ENCODE measurements around the gene LBHD2.

Gene LBHD2

DNA sequence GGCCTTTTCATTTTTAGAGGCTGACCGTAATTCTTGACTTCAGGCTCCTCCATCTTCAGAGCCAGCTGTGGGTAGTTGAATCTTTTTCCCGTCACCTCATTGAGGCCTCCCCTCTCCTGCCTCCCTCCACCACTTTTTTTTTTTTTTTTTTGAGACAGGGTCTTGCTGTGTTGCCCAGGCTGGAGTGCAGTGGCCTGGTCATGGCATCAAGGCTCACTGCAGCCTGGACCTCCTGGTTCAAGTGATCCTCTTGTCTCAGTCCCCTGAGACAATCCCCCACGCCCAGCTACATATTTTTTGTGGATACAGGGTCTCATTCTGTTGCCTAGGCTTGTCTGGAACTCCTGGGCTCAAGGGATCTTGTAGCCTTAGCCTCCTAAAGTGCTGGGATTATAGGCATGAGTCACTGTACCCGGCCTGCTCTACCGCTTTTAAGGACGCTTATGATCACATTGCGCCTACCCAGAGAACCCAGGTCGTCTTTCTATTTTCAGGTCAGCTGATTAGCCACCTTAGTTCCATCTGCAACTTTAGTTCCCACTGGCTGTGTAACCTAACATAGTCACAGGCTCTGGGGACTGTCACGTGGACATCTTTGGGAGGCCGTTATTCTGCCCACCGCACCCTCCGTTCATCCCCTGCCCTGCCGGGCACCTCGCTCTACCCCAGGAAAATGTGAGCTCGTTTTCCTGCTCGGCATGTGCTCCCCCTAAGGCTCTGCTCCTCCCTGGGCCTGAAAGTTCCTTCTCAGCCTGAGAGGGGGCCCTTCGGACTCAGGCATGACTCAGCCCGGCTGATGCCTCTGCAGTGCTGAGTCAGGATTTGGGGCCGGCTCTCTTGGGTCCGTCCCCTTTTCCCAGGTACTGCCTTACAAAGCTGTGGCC lies 52.6 kb downstream of the LBHD2 start:
- H3K9ac ChIP-seq = no peak overlapping the region
- H3K79me2 ChIP-seq (ENCODE audit: insufficient read depth, low read depth) = no peaks in the 10 kb centered on the region
- H3K36me3 ChIP-seq (ENCODE audit: insufficient read depth) = no peaks in the 10 kb centered on the region
- H2AFZ ChIP-seq (ENCODE audit: low read depth) = no peak overlapping the region
- no peak overlapping the region for H3K4me2 ChIP-seq
- no peaks in the 10 kb centered on the region for H4K20me1 ChIP-seq (ENCODE audit: insufficient read depth)
- H3K27ac ChIP-seq = no peak overlapping the region
- no peak overlapping the region for H3K4me3 ChIP-seq (IDR thresholded peaks at IDR 0.05; ENCODE audit: insufficient read depth, low read depth, low read length)
- TF ChIP-seq, protein P1, sequence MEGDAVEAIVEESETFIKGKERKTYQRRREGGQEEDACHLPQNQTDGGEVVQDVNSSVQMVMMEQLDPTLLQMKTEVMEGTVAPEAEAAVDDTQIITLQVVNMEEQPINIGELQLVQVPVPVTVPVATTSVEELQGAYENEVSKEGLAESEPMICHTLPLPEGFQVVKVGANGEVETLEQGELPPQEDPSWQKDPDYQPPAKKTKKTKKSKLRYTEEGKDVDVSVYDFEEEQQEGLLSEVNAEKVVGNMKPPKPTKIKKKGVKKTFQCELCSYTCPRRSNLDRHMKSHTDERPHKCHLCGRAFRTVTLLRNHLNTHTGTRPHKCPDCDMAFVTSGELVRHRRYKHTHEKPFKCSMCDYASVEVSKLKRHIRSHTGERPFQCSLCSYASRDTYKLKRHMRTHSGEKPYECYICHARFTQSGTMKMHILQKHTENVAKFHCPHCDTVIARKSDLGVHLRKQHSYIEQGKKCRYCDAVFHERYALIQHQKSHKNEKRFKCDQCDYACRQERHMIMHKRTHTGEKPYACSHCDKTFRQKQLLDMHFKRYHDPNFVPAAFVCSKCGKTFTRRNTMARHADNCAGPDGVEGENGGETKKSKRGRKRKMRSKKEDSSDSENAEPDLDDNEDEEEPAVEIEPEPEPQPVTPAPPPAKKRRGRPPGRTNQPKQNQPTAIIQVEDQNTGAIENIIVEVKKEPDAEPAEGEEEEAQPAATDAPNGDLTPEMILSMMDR (conservative IDR thresholded peaks at IDR 0.05; ENCODE audit: low read depth, low read length) = no peak
- H3K4me1 ChIP-seq (ENCODE audit: low read depth, poor library complexity, severe bottlenecking) = peaks cover 17% of the 10 kb centered on the region
- no peaks in the 10 kb centered on the region for H3K27me3 ChIP-seq (ENCODE audit: insufficient read depth, low read depth)

- no peak overlapping the region for H3K4me2 ChIP-seq
- H3K27ac ChIP-seq = no peak overlapping the region
- H3K4me1 ChIP-seq (ENCODE audit: low read depth, poor library complexity, severe bottlenecking) = peaks cover 19% of the 10 kb centered on the region
- no peak overlapping the region for H3K9ac ChIP-seq
- TF ChIP-seq, protein P1 (conservative IDR thresholded peaks at IDR 0.05; ENCODE audit: low read depth, low read length) = no peak
- no peaks in the 10 kb centered on the region for H3K79me2 ChIP-seq (ENCODE audit: insufficient read depth, low read depth)
- no peaks in the 10 kb centered on the region for H3K36me3 ChIP-seq (ENCODE audit: insufficient read depth)
- no peak overlapping the region for H2AFZ ChIP-seq (ENCODE audit: low read depth)
- no peaks in the 10 kb centered on the region for H4K20me1 ChIP-seq (ENCODE audit: insufficient read depth)
- no peaks in the 10 kb centered on the region for H3K27me3 ChIP-seq (ENCODE audit: insufficient read depth, low read depth)
- no peak overlapping the region for H3K4me3 ChIP-seq (IDR thresholded peaks at IDR 0.05; ENCODE audit: insufficient read depth, low read depth, low read length)
Observed at GRCh38 chr14:103137689-103138300, 53.8 kb downstream of the LBHD2 start.

- TF ChIP-seq, protein P1 (conservative IDR thresholded peaks at IDR 0.05; ENCODE audit: low read depth, low read length) = no peak
- Histone ChIP-seq H2AFZ (ENCODE audit: low read depth) (no peak overlapping the region), H3K4me3 (IDR thresholded peaks at IDR 0.05; ENCODE audit: insufficient read depth, low read depth, low read length) (no peak overlapping the region), H3K27ac (no peak overlapping the region), H3K4me2 (no peak overlapping the region), H3K9ac (no peak overlapping the region), H3K36me3 (ENCODE audit: insufficient read depth) (no peaks in the 10 kb centered on the region), H3K79me2 (ENCODE audit: insufficient read depth, low read depth) (no peaks in the 10 kb centered on the region), H3K4me1 (ENCODE audit: low read depth, poor library complexity, severe bottlenecking) (peaks cover 19% of the 10 kb centered on the region), H3K27me3 (ENCODE audit: insufficient read depth, low read depth) (no peaks in the 10 kb centered on the region), H4K20me1 (ENCODE audit: insufficient read depth) (no peaks in the 10 kb centered on the region)
Observed at GRCh38 chr14:103138301-103139131, 54.5 kb downstream of the LBHD2 start.

GRCh38 chr14:103139132-103140025 lies 55.4 kb downstream of the LBHD2 start:
- TF ChIP-seq, protein P1 (conservative IDR thresholded peaks at IDR 0.05; ENCODE audit: low read depth, low read length) = no peak
- Histone ChIP-seq H3K9ac (no peak overlapping the region), H3K4me1 (ENCODE audit: low read depth, poor library complexity, severe bottlenecking) (peaks cover 19% of the 10 kb centered on the region), H3K36me3 (ENCODE audit: insufficient read depth) (no peaks in the 10 kb centered on the region), H3K27me3 (ENCODE audit: insufficient read depth, low read depth) (no peaks in the 10 kb centered on the region), H3K4me2 (no peak overlapping the region), H3K79me2 (ENCODE audit: insufficient read depth, low read depth) (no peaks in the 10 kb centered on the region), H4K20me1 (ENCODE audit: insufficient read depth) (no peaks in the 10 kb centered on the region), H3K27ac (no peak overlapping the region), H2AFZ (ENCODE audit: low read depth) (no peak overlapping the region), H3K4me3 (IDR thresholded peaks at IDR 0.05; ENCODE audit: insufficient read depth, low read depth, low read length) (no peak overlapping the region)

Measured in KMS-11 (cell line).